ENCODE data around the gene FAM120AOS.

The FAM120AOS gene

DNA sequence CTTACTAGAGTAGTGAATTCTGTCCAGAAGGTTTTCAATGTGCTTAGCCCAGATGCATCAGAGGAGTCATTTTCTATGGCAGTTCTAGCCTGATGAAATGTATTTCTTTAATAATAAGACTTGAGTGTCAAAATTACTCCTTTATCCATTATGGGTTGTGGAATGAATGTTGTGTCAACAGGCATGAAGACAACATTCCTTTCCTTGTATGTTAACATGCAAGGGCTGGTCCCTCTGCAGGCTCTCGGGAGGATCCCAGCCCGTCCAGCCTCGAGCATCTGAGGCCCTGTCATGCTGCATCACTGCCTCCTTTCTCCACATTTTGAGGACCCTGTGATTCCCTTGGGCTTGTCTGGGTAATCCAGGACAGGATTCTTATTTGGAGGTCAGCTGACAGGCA, 42.9 kb upstream of the FAM120AOS start:
- Histone ChIP-seq H3K4me2 (ENCODE audit: low read length) (no peak overlapping the region), H3K79me2 (ENCODE audit: insufficient read depth, low read length) (no peaks in the 10 kb centered on the region; the same call in 1 of the 2 replicates), H3K36me3 (ENCODE audit: insufficient read depth, low read length) (peaks cover 93% of the 10 kb centered on the region), H3K27ac (ENCODE audit: low read depth, low read length, poor library complexity, severe bottlenecking) (no peak overlapping the region), H3K4me3 (ENCODE audit: low read depth, low read length, poor library complexity, severe bottlenecking) (no peak overlapping the region), H3K9me3 (ENCODE audit: low read length) (no peaks in the 10 kb centered on the region), H3K9me2 (ENCODE audit: low read depth, low read length) (no peaks in the 10 kb centered on the region), H2AFZ (ENCODE audit: low read length) (no peak overlapping the region), H3K4me1 (ENCODE audit: insufficient read depth, low read length, severe bottlenecking) (peaks cover 12% of the 10 kb centered on the region), H3K9ac (ENCODE audit: low read length) (no peak overlapping the region), H3F3A (ENCODE audit: insufficient read depth, low read length) (no peaks in the 10 kb centered on the region), H4K20me1 (ENCODE audit: insufficient read depth, low read length) (no peaks in the 10 kb centered on the region), H3K27me3 (ENCODE audit: insufficient read depth, low read length) (no peaks in the 10 kb centered on the region)
- TF ChIP-seq, protein P1, sequence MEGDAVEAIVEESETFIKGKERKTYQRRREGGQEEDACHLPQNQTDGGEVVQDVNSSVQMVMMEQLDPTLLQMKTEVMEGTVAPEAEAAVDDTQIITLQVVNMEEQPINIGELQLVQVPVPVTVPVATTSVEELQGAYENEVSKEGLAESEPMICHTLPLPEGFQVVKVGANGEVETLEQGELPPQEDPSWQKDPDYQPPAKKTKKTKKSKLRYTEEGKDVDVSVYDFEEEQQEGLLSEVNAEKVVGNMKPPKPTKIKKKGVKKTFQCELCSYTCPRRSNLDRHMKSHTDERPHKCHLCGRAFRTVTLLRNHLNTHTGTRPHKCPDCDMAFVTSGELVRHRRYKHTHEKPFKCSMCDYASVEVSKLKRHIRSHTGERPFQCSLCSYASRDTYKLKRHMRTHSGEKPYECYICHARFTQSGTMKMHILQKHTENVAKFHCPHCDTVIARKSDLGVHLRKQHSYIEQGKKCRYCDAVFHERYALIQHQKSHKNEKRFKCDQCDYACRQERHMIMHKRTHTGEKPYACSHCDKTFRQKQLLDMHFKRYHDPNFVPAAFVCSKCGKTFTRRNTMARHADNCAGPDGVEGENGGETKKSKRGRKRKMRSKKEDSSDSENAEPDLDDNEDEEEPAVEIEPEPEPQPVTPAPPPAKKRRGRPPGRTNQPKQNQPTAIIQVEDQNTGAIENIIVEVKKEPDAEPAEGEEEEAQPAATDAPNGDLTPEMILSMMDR (IDR thresholded peaks at IDR 0.05; ENCODE audit: low read length), result no peak

DNA sequence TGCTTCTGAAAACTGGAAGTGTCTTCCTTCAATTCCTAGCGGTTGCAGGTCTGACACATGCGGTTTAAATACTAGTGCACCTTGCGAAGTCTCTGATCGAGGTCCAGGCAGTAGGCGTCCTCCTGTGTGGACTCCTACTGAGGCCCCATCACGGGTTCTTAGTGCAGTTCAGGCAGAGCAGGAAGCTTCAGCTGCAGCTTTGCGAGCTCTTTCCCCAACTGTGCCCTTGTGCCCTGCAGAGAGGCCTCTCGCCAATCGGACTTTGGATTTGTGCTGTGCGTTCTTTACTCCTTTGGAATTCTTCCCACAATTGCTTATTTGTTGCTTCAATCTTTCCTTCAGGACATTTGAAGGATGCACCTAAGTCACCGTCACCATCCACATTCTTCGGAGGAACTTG, 40.6 kb upstream of the FAM120AOS start:
- TF ChIP-seq, protein P1 (IDR thresholded peaks at IDR 0.05; ENCODE audit: low read length), result no peak
- TF ChIP-seq EZH2 (IDR thresholded peaks at IDR 0.05; ENCODE audit: borderline replicate concordance, low read length), result no peak
- H3K4me3 ChIP-seq (ENCODE audit: low read depth, low read length, poor library complexity, severe bottlenecking), result no peak overlapping the region
- H3K9ac ChIP-seq (ENCODE audit: low read length), result no peak overlapping the region
- H3K36me3 ChIP-seq (ENCODE audit: insufficient read depth, low read length), result peaks cover 93% of the 10 kb centered on the region
- no peak overlapping the region for H3K27ac ChIP-seq (ENCODE audit: low read depth, low read length, poor library complexity, severe bottlenecking)
- H2AFZ ChIP-seq (ENCODE audit: low read length), result no peak overlapping the region
- no peaks in the 10 kb centered on the region for H3F3A ChIP-seq (ENCODE audit: insufficient read depth, low read length)
- peaks cover 7% of the 10 kb centered on the region; the same call in 1 of the 2 replicates for H3K79me2 ChIP-seq (ENCODE audit: insufficient read depth, low read length)
- H3K4me1 ChIP-seq (ENCODE audit: insufficient read depth, low read length, severe bottlenecking), result no peaks in the 10 kb centered on the region
- H3K27me3 ChIP-seq (ENCODE audit: insufficient read depth, low read length), result no peaks in the 10 kb centered on the region
- H3K9me3 ChIP-seq (ENCODE audit: low read length), result no peaks in the 10 kb centered on the region
- no peaks in the 10 kb centered on the region for H3K9me2 ChIP-seq (ENCODE audit: low read depth, low read length)
- H4K20me1 ChIP-seq (ENCODE audit: insufficient read depth, low read length), result no peaks in the 10 kb centered on the region
- no peak overlapping the region for H3K4me2 ChIP-seq (ENCODE audit: low read length)

DNA sequence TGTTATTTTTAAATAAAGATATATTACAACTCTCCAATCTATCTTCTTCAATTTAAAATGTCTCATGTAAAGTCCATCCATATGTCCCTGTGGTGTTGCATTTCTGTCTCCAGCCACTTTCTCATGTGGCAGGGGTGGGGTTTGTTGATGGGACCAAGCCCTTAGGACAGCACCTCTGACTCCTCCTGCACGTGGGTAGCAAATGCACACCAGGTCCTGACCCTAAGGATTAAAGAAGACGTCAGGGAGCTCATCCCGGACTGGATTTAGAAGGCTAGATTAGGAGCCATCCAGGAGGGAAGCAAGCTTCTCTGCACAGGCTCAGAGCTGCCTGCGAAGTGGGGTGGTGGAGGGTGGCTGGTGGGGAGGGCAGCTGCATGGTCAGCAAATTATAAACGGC, 38.9 kb upstream of the FAM120AOS start:
- Histone ChIP-seq H3K27ac (ENCODE audit: low read depth, low read length, poor library complexity, severe bottlenecking) (no peak overlapping the region), H3K36me3 (ENCODE audit: insufficient read depth, low read length) (peaks cover 93% of the 10 kb centered on the region)

More for the DNA sequence above, 38.9 kb upstream of the FAM120AOS start:
- no peak overlapping the region for H3K4me2 ChIP-seq (ENCODE audit: low read length)
- H3K27me3 ChIP-seq (ENCODE audit: insufficient read depth, low read length), result no peaks in the 10 kb centered on the region
- H3K9me3 ChIP-seq (ENCODE audit: low read length), result no peaks in the 10 kb centered on the region
- no peak overlapping the region for H3K4me3 ChIP-seq (ENCODE audit: low read depth, low read length, poor library complexity, severe bottlenecking)
- H3K79me2 ChIP-seq (ENCODE audit: insufficient read depth, low read length), result peaks cover 19% of the 10 kb centered on the region
- H4K20me1 ChIP-seq (ENCODE audit: insufficient read depth, low read length), result no peaks in the 10 kb centered on the region
- H2AFZ ChIP-seq (ENCODE audit: low read length), result no peak overlapping the region
- H3K4me1 ChIP-seq (ENCODE audit: insufficient read depth, low read length, severe bottlenecking), result no peaks in the 10 kb centered on the region
- TF ChIP-seq, protein P1 (IDR thresholded peaks at IDR 0.05; ENCODE audit: low read length), result no peak
- TF ChIP-seq EZH2 (IDR thresholded peaks at IDR 0.05; ENCODE audit: borderline replicate concordance, low read length), result no peak
- no peaks in the 10 kb centered on the region for H3F3A ChIP-seq (ENCODE audit: insufficient read depth, low read length)
- H3K9me2 ChIP-seq (ENCODE audit: low read depth, low read length), result no peaks in the 10 kb centered on the region
- no peak overlapping the region for H3K9ac ChIP-seq (ENCODE audit: low read length)

Data from OCI-LY1 (cell line).